H9 (cell line): Measurements from ENCODE around the gene PPP1R26. TPM values are rescaled to one million over a fixed set of nuclear protein-coding genes. Genes with fewer than 3 reads are reported as not detected.

ENCODE experiments used
- DNase-seq: peaks from one replicate; pipeline ENCODE4 v3.0.0-alpha.2; 2017
- H2AFZ ChIP-seq: one replicate; pipeline ENCODE4 v1.6.1; 2013; ENCODE audit warnings: mild to moderate bottlenecking, low read length, control low read depth, moderate library complexity
- H2AK5ac ChIP-seq: 2 replicates; pipeline ENCODE4 v1.6.1; 2013; ENCODE audit warnings: low read length, control low read depth, mixed read lengths; ENCODE audit not compliant: insufficient read length
- H2BK120ac ChIP-seq: one replicate; pipeline ENCODE4 v1.6.1; 2013; ENCODE audit warnings: low read depth, mild to moderate bottlenecking, low read length, control low read depth, inconsistent platforms; ENCODE audit not compliant: poor library complexity, severe bottlenecking
- H2BK12ac ChIP-seq: 2 replicates; pipeline ENCODE4 v1.6.1; 2013; ENCODE audit warnings: low read length, control low read depth, mixed read lengths, low read depth; ENCODE audit not compliant: insufficient read length
- H2BK15ac ChIP-seq: 2 replicates; pipeline ENCODE4 v1.6.1; 2013; ENCODE audit warnings: low read depth, low read length, control low read depth
- H2BK20ac ChIP-seq: one replicate; pipeline ENCODE4 v1.6.1; 2013; ENCODE audit warnings: low read depth, mild to moderate bottlenecking, low read length, control low read depth, inconsistent platforms; ENCODE audit not compliant: poor library complexity, severe bottlenecking
- H2BK5ac ChIP-seq: 2 replicates; pipeline ENCODE4 v1.6.1; 2013; ENCODE audit warnings: low read length, control low read depth, mixed read lengths; ENCODE audit not compliant: insufficient read length
- H3K14ac ChIP-seq: 2 replicates; pipeline ENCODE4 v1.6.1; 2013; ENCODE audit warnings: low read length, control low read depth; ENCODE audit not compliant: insufficient read depth
- H3K18ac ChIP-seq: 2 replicates; pipeline ENCODE4 v1.6.1; 2013; ENCODE audit warnings: low read depth, mild to moderate bottlenecking, mixed read lengths, low read length, control low read depth; ENCODE audit not compliant: insufficient read length
- H3K23ac ChIP-seq: 2 replicates; pipeline ENCODE4 v1.6.1; 2013; ENCODE audit warnings: low read length, control low read depth, mixed read lengths, low read depth; ENCODE audit not compliant: insufficient read length
- H3K23me2 ChIP-seq: 2 replicates; pipeline ENCODE4 v1.6.1; 2013; ENCODE audit warnings: low read depth, mild to moderate bottlenecking, mixed read lengths, low read length, control low read depth; ENCODE audit not compliant: insufficient read length, poor library complexity, severe bottlenecking
- H3K27ac ChIP-seq: 2 replicates; pipeline ENCODE4 v1.5.1; 2013; ENCODE audit warnings: low read length, control low read depth, mixed read lengths, low read depth; ENCODE audit not compliant: insufficient read length
- H3K27me3 ChIP-seq: 2 replicates; pipeline ENCODE4 v1.6.1; 2013; ENCODE audit warnings: low read length, control low read depth, inconsistent platforms; ENCODE audit not compliant: insufficient read depth
- H3K4ac ChIP-seq: 2 replicates; pipeline ENCODE4 v1.6.1; 2013; ENCODE audit warnings: low read depth, mild to moderate bottlenecking, control low read depth, inconsistent platforms, low read length, moderate library complexity
- H3K4me1 ChIP-seq: 2 replicates; pipeline ENCODE4 v1.6.1; 2013; ENCODE audit warnings: low read length, control low read depth, inconsistent platforms; ENCODE audit not compliant: insufficient read depth
- H3K4me2 ChIP-seq: 2 replicates; pipeline ENCODE4 v1.6.1; 2013; ENCODE audit warnings: low read length, control low read depth, mixed read lengths; ENCODE audit not compliant: insufficient read length, insufficient read depth
- H3K56ac ChIP-seq: 2 replicates; pipeline ENCODE4 v1.6.1; 2013; ENCODE audit warnings: low read depth, mild to moderate bottlenecking, mixed read lengths, low read length, control low read depth; ENCODE audit not compliant: insufficient read length
- H3K79me1 ChIP-seq: 2 replicates; pipeline ENCODE4 v1.6.1; 2013; ENCODE audit warnings: low read depth, mild to moderate bottlenecking, moderate library complexity, low read length, control low read depth, inconsistent platforms; ENCODE audit not compliant: insufficient read depth, poor library complexity, severe bottlenecking
- H3K79me2 ChIP-seq: 2 replicates; pipeline ENCODE4 v1.6.1; 2013; ENCODE audit warnings: low read length, control low read depth, inconsistent platforms; ENCODE audit not compliant: insufficient read depth
- H3K9ac ChIP-seq: 2 replicates; pipeline ENCODE4 v1.6.1; 2013; ENCODE audit warnings: low read length, control low read depth, mixed read lengths; ENCODE audit not compliant: insufficient read length; ENCODE audit errors: extremely low read depth
- H3K9me3 ChIP-seq: one replicate; pipeline ENCODE4 v1.6.1; 2013; ENCODE audit warnings: low read depth, low read length, inconsistent platforms; ENCODE audit not compliant: control insufficient read depth
- H3T11ph ChIP-seq: one replicate; pipeline ENCODE4 v1.6.1; 2013; ENCODE audit warnings: mild to moderate bottlenecking, low read length, control low read depth, inconsistent platforms
- H4K20me1 ChIP-seq: one replicate; pipeline ENCODE4 v1.6.1; 2013; ENCODE audit not compliant: control insufficient read depth, insufficient read length, insufficient read depth
- H4K5ac ChIP-seq: 2 replicates; pipeline ENCODE4 v1.6.1; 2013; ENCODE audit warnings: low read depth, mild to moderate bottlenecking, mixed read lengths, low read length, control low read depth; ENCODE audit not compliant: insufficient read length
- H4K8ac ChIP-seq: replicated peaks from 2 replicates; pipeline ENCODE4 v1.6.1; 2013; ENCODE audit warnings: low read length, control low read depth, mixed read lengths, low read depth; ENCODE audit not compliant: insufficient read length
- H4K91ac ChIP-seq: 2 replicates; pipeline ENCODE4 v1.6.1; 2013; ENCODE audit warnings: low read depth, mild to moderate bottlenecking, moderate library complexity, mixed read lengths, low read length, control low read depth; ENCODE audit not compliant: insufficient read length
- H3K27ac Mint-ChIP-seq, 3 experiments: 2 replicates in 2 of 3; 3 replicates in 1 of 3; pipeline ENCODE4 v1.8.0; 2020 to 2021; ENCODE audit warnings: mixed read lengths in 3 of 3, mild to moderate bottlenecking in 1 of 3, moderate library complexity in 1 of 3
- H3K27me3 Mint-ChIP-seq: 2 replicates; pipeline ENCODE4 v1.8.0; 2021; ENCODE audit warnings: low read depth, mild to moderate bottlenecking, moderate library complexity, mixed read lengths
- H3K36me3 Mint-ChIP-seq, 3 experiments: 2 replicates in 2 of 3; 3 replicates in 1 of 3; pipeline ENCODE4 v1.8.0; 2020 to 2021; ENCODE audit warnings: low read depth in 3 of 3, mixed read lengths in 3 of 3; ENCODE audit not compliant: insufficient read depth in 1 of 3
- H3K4me1 Mint-ChIP-seq, 2 experiments: 2 replicates each; pipeline ENCODE4 v1.8.0; 2020; ENCODE audit warnings: mixed read lengths in 2 of 2
- H3K4me3 Mint-ChIP-seq, 2 experiments: 2 replicates in 1 of 2; 3 replicates in 1 of 2; pipeline ENCODE4 v1.8.0; 2020 to 2021; ENCODE audit warnings: mild to moderate bottlenecking in 2 of 2, mixed read lengths in 2 of 2, moderate library complexity in 1 of 2
- H3K9me3 Mint-ChIP-seq, 2 experiments: 2 replicates in 1 of 2; 3 replicates in 1 of 2; pipeline ENCODE4 v1.8.0; 2020; ENCODE audit warnings: mild to moderate bottlenecking in 2 of 2, mixed read lengths in 2 of 2, moderate library complexity in 1 of 2
- WGBS: extraction: QIAGEN DNeasy Blood & Tissue Kit; methylation state at CpG from one replicate; pipeline ENCODE4 v1.1.7; 2013; ENCODE audit warnings: missing lambda C conversion rate, low lambda C conversion rate, mixed read lengths; ENCODE audit not compliant: insufficient read length; ENCODE audit errors: extremely low coverage; 5-methylcytosine and 5-hydroxymethylcytosine counted together
- total RNA-seq: library from RNA; stranded (reverse); gene quantifications from 2 replicates; pipeline ENCODE4 v1.2.1, GENCODE V29; 2021
- TF ChIP-seq, protein P1 (sequence below): fragments of 200-600 bp; sonication (generic); conservative IDR thresholded peaks from 3 replicates; pipeline ENCODE4 v1.8.0; 2021; ENCODE audit warnings: antibody characterized with exemption, mild to moderate bottlenecking

Gene PPP1R26
- total RNA-seq, 1 experiment from 2014 or later: 38.0 TPM

DNA sequence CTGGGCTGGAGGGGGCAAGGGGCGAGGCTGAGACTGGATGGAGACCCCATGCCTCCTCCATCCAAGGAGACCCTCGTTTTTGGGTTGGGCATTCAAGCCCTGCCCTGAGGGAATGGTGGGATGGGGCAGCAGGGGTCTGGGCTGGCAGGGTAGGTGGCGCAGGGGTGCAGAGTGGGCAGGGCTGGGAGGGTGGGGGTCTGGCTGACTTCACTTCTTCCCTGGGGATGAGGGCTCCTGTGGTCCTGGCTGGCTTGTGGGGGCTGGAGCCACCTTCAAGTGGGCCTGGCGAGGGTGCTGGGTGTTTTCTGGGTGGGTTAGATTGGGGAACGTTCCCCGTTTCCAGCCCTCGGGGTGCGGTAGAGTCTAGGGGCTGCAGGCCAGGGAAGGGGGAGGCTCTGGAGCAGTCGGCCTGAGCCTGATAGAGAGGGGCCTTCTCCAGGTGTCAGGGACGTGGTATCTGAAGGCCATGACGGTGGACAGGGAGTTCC, 42.1 kb downstream of the PPP1R26 start:
- TF ChIP-seq, protein P1, sequence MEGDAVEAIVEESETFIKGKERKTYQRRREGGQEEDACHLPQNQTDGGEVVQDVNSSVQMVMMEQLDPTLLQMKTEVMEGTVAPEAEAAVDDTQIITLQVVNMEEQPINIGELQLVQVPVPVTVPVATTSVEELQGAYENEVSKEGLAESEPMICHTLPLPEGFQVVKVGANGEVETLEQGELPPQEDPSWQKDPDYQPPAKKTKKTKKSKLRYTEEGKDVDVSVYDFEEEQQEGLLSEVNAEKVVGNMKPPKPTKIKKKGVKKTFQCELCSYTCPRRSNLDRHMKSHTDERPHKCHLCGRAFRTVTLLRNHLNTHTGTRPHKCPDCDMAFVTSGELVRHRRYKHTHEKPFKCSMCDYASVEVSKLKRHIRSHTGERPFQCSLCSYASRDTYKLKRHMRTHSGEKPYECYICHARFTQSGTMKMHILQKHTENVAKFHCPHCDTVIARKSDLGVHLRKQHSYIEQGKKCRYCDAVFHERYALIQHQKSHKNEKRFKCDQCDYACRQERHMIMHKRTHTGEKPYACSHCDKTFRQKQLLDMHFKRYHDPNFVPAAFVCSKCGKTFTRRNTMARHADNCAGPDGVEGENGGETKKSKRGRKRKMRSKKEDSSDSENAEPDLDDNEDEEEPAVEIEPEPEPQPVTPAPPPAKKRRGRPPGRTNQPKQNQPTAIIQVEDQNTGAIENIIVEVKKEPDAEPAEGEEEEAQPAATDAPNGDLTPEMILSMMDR: no peak
- Mint-ChIP-seq H3K36me3 (no peaks in the 10 kb centered on the region), H3K27ac (no peak overlapping the region), H3K4me3 (no peak overlapping the region), H3K4me1 (peaks cover 2 to 6% of the 10 kb centered on the region in 2 experiments; a peak in 3 of 4 replicates), H3K9me3 (peaks cover 0 to 5% of the 10 kb centered on the region in 2 experiments; a peak in 2 of 5 replicates), H3K27me3 (peaks cover 2% of the 10 kb centered on the region; the same call in 1 of the 2 replicates)
- H3K4me2 ChIP-seq: no peak overlapping the region
- H4K20me1 ChIP-seq: no peaks in the 10 kb centered on the region
- no peak overlapping the region for H4K5ac ChIP-seq
- H2BK20ac ChIP-seq: no peak overlapping the region
- WGBS: no CpG with 5 or more reads among the region's 11 CpGs
- no peaks in the 10 kb centered on the region; the same call in 1 of the 2 replicates for H3K4me1 ChIP-seq
- H3K18ac ChIP-seq: no peak overlapping the region
- H2BK12ac ChIP-seq: no peak overlapping the region
- DNase-seq: no peak
- no peaks in the 10 kb centered on the region for H3K9me3 ChIP-seq
- no peaks in the 10 kb centered on the region for H3K23me2 ChIP-seq
- no peak overlapping the region for H2BK15ac ChIP-seq
- no peaks in the 10 kb centered on the region for H3K27me3 ChIP-seq
- no peak overlapping the region for H2BK120ac ChIP-seq
- no peaks in the 10 kb centered on the region for H3K79me1 ChIP-seq
- no peak overlapping the region for H3T11ph ChIP-seq
- no peak overlapping the region for H3K27ac ChIP-seq
- no peak overlapping the region for H3K9ac ChIP-seq
- no peak overlapping the region for H4K8ac ChIP-seq
- H2BK5ac ChIP-seq: no peak overlapping the region
- no peak overlapping the region for H2AFZ ChIP-seq
- H3K79me2 ChIP-seq: no peaks in the 10 kb centered on the region
- no peak overlapping the region for H3K4ac ChIP-seq
- no peak overlapping the region for H3K14ac ChIP-seq
- no peak overlapping the region for H3K23ac ChIP-seq
- no peak overlapping the region for H4K91ac ChIP-seq
- no peak overlapping the region for H3K56ac ChIP-seq
- no peak overlapping the region for H2AK5ac ChIP-seq
